ENCODE data around the gene ADAMTSL2.

Gene ADAMTSL2

DNA sequence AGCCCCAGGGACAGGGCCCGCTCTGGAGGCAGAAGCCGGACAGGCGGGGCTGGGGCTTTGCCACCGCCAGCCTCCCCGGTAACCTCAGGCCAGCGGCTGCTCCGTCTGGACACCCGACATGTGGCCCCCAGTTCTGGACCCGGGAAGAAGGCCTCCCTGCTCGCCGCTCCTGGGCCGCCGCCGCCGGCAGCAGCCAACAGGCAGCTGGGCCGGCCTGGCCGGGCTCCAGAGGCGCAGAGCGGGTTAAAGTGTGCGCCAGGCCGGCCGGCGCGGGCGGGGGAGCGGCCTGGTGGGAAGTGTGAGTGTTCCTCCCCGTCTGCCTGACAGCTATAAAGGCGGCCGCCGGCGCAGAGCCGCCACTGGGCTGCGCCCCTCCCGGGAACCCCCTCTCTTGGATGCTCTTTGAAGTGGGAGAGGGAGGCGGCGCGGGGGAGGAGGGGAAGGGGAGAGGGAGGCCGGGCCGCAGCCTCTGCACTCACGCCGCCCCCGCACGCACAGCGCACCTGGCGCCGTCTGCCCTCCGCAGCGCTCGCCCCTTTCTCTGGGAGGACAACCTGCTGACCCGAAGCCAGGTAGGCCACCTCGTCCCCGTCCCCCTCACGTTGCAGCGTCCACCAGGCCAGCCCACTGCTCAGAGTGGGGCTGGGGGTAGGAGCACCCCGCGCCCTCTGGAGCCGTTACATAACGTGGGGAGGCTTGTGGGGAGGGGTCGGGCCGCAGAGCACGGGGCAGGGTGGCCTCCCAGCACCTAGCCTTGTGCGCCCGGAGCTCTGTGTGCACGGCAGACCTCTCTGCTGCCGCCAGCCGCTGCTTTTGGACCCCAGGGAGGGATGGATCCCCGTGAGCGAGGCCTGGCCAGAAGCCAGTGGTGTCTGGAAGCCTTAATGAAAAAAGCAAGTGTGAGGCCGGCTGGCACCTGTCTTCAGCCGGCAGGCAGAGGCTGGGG, at the start of gene ADAMTSL2:
ADAMTSL2 (plus strand) TSS at position 359 of the 946 bp plus-strand sequence. CDS start 2,009 bp downstream, outside the sequence.
- peak; percentile 82 to 88 for DNase-seq

DNA sequence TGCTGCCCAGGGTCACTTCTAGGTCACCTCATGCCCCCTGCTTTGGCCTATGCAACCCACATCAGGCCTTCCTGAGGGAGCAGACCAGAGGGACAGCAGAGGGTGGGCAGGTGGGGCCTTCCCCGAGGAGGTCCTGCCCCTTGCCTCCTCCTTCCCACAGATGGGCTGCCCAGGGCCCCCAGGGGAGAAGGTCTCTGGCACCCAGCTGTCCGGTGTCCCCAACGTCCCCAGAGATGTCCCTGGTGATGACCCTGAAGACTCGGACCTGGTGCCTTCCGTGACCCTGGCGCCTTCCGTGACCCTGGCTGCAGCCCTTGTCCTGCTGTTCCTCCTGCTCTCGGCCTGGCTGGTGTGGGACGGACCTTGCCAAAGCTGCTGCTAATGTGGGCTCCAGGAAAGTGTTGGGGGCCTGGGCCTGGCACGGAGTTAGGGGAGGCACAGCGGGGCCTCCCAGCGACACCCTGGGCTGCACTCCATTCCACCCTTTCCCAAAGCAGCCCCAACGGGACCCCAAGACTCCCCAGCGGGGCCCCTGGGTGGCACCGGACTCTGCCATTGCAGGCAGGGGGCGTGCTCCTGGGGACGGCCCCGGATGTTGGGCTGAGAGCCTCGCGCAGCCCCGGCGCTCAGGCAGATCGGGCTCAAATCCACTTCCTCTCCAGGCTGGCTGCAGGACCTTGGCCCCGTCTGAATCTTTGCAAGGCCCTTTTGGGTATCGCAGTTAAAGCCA, 48.8 kb upstream of the ADAMTSL2 start:
- no peak for DNase-seq

DNA sequence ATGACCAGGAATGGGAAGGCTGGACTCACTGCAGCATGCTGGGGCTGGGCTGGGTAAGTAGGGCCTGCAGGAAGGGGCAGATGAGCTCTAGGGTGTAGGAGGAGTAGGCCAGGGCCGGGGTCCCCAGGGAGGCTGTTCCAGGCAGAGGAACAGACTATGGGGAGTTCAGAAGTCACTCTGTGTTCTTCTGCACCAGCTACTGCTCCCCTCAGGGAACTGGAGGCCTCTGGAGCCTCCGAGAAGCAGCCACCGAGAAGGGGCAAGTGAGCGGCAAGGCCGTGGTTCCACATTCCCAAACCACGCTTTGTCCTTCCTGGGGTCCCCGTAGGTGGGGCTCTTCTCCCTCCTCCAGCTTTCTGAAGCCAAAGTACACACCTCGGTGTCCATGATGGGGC, 47.2 kb upstream of the ADAMTSL2 start:
- no peak for DNase-seq

DNA sequence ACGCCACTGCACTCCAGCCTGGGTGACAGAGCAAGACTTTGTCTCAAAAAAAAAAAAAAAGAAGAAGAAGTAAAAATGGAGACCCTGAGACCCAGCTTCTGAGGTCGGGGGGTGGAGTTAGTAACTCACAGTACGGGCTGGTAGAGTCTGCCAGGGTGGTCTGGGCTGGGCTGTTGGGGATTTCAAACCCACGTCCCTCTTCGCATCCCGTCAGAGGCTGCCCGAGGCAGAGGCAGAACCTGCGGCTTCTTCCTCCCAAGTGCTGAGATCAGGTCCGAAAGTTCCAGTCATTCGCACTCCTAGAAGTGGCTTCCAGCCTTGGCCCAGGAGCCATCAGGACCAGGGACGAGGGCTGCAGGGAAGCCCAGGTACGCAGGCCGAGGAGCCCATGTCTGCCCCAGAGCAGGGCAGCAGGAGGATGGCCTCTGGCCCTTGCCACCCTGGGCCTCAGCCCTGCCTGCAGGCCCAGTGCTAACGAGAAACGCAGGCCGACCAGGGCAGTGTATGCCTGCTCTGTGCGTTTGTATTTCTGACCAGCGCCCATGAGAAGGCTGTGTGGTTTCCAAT, 45.7 kb upstream of the ADAMTSL2 start:
- DNase-seq = no peak

DNA sequence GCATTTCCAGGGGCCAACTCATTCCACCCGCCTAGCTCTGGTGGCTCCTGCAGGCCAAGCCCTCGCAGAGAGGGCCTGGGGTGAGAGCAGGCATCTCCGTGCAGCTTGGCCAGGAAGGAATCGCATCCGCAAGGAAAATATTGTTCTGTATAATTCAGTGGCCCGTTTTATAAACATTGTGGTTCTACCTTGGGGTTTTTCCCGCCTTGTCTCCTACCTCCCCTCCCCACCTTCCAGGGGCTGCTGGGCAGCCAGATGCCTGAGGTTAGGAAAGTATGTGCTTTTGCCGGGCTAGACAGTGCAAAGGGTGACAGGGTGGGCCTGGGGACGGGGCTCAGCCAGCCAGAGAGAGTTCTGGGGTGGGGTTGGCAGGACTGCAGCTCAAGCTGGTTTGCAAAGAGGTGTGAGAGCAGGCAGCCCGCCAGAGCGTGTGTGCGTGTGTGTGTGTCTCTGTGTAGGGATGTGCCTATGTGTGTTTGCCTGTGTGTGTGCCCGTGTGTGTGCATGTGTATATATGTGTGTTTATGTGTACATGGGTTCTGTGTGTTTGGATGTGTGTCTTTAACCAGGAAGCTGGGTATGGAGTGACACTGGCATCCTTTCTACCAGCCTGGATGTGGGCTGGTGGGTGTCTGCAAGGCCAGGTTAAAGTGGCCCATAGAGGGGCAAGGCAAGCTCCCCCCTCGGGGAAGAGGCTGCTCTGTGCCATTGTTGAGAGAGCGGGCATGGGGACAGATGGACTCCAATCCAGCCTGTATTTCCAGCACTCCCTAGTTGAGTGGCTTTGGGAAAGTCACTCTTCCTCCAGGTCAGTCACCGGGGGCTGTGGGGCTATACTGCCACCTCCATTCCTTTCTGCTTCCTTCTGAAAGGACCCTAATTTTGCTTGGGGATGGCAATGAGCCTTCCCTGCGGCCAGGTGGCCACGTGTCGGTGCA, 45.0 kb upstream of the ADAMTSL2 start:
- DNase-seq = no peak

DNA sequence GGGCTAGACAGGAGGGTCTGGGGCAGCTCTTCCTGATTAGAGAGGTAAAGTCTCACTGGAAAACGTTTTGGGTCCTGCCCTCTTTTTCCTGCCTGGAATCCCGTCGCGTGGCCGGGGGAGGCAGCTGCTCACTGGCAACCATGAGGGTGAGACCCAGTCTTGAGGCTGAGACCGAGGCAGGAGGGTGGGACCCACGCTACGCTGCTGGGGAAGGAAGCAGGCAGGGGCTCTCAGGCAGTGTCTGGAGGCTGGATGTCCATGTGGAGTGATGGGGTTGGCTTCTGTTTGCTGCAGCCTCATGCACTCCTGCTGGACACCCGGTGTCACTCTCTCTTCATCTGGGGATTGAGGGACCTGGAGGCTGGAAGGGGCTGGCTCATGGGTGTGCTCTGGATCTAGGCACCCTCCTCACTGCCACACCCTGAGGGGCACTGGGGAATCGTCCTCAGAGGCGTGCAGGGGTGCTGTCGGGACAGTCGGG, 44.3 kb upstream of the ADAMTSL2 start:
- DNase-seq = peak in 1 of 2 experiments; percentile 23

DNA sequence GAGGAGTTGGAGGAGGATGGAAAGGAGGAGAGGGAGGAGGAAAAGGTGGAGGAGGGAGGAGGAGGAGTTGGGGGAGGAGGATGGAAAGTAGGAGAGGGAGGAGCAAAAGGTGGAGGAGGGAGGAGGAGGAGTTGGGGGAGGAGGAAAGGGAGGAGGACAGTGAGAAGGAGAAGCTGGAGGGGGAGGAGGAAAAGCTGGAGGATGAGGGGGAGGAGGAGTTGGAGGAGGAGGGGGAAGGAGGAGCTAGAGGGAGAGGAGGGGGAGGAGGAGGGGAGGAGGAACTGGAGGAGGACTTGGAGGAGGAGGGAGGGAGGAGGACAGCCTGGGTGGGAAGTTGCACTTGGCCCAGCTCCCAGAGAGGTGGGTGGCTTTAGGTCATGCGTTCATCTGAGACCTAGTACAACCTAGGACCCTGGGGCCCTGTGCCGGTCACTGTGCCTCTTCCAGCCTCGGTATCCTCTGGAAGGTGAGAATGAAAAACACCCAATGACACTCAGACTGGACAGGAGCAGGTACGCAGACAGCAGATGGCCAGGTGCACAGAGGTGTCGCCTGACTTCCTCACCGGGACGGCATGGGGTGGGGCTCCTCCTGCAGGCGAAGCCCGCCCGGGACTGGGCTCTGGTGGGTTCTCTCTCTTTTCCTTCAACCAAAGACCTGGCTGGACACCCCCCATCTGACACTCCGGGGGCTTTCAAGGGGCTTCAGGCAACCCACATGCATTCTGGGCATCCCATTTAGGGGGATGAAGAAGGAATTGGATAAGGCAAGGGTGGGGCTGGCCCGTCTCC, 43.4 kb upstream of the ADAMTSL2 start:
- DNase-seq = no peak

DNA sequence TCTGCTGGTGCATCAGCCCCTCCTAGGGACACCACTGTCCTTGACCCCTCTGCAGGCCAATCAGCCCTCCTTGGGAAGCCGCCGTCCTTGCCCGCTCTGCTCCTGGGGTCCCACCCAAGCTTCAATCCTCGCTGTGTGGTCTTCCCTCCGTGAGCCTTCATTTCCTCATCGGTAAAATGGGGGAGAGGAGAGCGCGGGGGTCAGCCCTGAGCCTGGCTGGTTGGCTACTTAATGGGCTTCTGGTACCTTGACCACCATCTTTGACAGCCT, 42.9 kb upstream of the ADAMTSL2 start:
- DNase-seq = no peak

DNA sequence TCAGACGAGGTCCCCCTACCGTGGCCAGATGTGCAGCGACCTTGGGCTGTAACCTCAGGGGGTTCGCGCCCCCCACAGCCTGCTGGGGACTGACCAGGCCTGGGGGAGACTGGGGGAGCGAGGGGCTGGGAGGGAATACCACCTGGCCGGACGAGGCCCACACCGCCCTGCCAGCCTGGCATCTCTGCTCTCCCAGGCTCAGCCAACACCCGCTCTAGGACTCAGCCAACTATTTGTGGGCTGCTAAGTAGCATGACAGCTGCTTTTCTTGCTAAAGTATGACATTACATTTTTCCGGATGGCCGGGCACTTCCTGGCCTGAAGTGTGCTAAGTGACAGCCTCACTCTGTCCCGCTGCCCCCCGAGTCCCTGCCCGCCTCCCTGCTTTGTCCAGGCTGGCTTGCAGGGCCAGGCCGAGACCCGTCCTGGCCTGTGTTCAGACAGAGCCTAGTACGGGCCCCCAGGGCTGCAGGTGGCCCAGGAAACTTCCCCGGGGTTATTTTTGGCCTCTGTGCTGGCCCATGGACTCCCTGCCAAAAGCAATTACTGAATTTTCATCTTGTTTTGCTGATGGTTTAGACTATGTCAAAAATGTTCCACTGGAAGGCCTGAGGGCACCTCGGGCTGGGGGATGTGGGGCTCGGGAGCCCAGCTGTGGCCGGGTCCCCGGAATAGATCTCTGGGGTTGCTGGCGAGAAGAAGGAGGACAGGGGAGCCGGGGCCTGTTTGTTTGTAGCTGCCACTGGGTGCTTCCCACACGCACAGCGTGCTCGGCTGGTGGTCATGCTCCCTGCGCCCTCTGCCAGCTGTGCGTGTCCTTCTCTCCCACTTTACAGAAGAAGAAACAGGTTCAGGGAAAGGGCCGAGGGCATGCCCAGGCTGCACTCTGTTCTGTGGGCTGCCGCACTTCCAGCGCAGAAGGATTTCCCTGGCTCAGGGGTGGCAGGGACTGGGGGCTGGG, 42.2 kb upstream of the ADAMTSL2 start:
- peak in 1 of 2 experiments; percentile 36 for DNase-seq

DNA sequence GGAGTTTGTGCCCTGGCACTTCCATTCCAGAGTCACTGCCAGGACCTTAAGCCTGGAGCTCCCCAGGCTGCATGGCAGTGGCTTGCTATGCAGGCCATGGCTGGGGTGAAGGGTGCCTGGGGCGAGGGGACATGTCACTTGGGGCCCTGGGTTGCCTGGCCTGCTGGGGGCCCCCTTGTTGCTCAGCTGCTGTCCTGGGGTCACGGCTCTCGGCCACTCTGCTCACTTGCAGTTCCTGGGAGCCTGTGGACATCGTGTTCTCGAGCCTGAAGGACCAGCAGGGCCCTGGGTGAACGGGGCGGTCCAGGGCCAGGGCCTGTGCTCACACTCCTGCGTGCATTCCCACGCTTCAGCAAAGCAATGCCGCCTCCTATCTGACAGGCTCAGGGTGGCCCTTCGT, 41.1 kb upstream of the ADAMTSL2 start:
- no peak for DNase-seq

DNA sequence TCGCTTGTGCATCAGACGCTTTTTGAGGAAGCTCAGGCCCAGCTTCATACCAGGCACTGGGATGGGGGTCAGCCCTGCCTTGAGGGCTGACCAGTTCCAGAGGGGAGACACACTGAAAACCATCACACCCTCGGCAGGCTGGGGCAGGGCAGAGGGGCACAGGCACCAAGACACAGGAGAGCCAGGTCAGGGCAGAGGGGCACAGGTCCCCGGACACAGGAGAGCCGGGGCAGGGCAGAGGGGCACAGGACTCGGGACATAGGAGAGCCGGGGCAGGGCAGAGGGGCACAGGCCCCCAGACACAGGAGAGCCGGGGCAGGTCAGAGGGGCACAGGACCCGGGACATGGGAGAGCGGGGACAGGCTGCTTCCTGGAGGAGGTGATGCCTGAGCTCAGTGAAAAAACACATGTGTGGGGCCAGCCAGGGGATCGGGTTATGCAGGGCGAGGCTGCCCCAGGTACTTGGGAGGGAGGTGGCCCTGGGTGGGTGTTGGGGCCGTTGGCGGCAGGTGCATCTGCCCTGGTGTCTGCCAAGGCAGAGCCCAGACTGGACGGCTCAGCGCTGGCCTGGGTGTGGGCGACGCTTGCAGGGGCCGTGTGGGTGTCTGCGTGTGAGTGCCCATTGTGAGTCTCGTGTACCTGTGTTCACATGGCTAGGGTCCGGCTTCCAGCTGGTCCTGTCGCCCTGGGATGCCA, 40.5 kb upstream of the ADAMTSL2 start:
- DNase-seq = no peak

DNA sequence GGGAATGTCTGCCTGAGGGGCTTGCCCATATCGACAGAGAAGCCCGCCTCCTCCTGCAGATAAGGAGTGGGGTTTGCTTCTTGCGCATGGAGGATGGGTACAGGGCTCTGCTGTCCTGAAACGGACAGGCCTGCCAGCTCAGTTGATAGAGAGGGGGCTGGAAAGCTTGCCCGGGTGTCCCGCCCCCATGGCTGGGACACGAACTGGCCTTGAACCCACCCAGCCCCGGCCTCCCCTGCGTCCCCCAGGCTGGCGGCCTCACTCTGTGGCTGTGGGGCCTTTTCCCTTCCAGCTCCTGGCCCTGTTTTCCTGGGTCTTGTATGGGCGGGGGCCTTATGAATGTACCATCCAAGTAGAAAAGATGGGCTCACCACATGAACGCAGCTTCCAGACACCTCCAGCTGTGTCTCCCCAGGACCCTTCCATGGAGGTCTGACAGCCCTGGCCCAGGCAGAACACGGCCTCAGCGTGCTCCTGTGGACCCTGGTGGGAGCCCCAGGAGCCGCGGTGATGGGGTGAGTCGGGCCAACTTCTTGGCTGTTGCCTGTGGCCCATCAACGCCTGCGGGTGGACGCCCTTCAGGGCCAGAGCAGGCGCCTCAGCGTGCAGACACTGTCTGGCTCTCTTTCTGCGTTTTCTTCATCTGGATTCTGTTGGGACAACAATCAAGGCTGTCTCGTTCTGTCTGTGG, 39.7 kb upstream of the ADAMTSL2 start:
- no peak for DNase-seq

DNA sequence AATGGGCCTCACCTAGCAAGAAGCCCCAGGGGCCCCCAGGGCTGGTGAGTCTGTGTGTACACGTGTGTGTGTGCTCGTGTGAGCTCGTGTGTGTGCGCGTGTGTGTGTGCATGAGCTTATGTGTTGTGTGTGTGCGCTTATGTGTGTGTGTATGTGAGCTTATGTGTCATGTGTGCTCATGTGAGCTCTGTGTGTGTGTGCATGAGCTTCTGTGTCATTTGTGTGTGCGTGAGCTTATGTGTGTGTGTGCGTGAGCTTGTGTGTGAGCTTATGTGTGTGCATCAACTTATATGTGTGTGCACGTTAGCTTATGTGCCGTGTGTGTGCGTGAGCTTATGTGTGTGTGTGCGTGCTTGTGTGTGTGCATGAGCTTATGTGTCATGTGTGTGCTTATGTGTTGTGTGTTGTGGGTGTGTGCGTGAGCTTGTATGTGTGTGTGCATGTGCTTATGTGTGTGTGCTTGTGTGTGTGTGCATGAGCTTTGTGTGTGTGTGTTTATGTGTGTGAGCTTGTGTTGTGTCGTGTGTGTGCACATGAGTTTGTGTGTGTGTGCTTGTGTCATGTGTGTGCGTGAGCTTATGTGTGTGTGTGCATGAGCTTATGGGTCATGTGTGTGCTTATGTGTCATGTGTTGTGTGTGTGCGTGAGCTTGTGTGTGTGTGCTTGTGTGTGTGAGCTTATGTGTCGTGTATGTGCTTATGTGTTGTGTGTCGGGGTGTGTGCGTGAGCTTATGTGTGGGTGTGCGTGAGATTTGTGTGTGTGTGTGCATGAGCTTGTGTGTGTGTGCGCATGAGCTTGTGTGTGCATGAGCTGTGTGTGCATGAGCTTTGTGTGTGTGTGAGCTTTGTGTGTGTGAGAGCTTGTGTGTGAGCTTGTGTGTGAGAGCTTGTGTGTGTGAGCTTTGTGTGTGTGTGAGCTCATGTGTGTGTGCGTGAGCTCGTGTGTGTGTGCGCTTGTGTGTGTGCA, 38.9 kb upstream of the ADAMTSL2 start:
- no peak for DNase-seq

DNA sequence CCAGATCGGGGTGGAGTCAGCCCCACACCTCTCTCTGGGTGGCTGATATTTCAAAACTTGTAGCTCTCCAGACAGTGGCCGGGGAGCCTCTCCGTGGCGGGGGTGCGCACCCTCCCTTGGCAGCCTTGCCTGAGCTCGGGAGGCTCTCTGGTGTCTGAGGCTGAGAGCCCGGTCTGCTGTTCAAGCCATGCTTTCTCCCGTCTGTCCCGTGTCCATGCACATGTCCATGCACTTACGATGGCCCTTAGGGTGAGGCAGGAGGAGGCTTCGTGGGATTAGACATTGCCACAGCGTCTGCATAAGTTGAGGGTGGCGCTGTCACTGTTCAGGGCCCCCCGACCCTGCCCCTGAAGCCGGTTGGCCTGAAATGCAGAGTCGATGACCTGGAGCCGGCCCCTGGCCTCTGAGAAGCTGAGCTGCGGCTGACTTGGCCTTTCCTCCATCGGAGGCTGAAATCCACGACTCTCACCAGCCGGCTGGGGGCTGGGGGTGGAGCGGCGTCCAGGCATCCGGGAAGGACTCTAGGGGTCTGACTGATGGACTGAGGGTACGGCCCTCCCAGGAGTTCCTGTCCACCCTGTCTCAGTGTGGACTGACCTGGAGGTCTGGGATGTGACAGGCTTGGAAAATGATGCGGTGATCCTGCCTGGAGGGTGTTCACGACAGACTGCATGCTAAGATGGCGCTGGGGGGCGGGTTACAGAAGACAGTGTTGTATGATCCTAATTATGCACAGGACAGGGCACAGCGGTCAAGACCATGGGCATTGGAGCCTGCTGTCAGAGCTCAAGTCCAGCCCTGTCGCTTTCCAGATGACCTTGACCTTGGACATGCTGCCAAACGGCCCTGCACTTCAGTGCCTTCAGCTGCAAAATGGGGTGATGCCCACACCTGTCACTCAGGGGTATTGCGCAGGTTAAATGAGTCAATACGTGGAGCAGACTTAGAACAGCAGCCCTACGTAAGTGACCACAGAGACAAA, 37.4 kb upstream of the ADAMTSL2 start:
- no peak for DNase-seq

DNA sequence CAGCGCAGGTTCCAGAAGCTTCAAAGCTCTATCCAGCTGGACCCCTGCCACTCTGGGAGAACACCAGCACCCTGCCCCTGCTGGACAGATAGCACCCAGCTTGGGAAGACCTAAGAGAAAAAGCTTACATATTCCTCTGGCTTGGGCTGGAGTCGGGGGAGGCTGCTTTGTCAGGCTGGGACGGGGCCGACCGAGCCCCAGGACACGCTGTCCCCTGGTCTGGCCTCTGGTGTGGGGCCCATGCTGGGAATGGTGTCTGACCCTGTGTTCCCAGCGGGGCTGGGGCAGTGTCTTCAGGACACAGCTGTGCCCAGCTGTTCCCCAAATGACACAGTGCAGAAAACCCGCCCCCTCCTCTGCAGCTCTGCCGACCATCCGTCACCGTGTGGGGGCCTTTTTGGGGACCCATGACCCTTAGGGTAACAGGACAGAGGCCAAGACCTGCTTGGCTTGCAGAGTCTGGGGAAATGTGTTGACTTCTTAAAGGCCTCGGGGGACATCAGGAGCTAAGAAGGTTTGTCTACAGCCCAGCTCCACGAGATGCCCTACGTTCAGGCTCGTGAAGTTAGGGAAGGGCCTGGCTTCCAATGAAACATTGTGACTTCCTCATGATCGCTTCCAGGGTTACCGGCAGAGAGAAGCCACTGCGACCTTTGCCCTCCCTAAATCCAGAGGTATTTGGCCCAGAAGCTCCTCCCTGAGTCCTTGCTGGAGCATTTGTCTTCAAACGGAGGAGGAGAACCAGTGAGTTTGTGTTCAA, 35.2 kb upstream of the ADAMTSL2 start:
- no peak for DNase-seq

DNA sequence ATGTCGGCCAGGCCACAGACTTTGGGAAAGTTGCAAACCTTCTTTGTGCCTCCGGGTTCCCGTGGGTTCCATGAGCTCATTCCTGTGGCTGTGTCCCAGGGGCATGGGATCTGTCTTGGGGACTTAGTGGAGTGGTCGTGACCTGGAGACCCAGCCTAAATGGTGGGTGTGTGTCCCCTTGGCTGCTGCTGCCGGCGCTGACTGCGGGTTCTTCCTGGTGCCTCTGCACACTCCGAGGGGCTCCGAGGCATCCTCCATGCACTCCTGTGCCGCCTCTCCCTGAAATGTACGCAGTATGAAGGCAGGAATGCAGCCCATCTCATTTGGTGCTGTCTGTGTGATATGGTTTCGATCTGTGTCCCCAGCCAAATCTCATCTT, 34.6 kb upstream of the ADAMTSL2 start:
- DNase-seq = no peak

Measured in NCI-H524 (cell line).